Measurements from ENCODE around the gene SETBP1.
"Not testable (repeated sequence)": the region's sequence is repeated elsewhere in the genome, so short reads cannot be mapped to it uniquely, and the experiment has no call there.

SETBP1 gene

DNA sequence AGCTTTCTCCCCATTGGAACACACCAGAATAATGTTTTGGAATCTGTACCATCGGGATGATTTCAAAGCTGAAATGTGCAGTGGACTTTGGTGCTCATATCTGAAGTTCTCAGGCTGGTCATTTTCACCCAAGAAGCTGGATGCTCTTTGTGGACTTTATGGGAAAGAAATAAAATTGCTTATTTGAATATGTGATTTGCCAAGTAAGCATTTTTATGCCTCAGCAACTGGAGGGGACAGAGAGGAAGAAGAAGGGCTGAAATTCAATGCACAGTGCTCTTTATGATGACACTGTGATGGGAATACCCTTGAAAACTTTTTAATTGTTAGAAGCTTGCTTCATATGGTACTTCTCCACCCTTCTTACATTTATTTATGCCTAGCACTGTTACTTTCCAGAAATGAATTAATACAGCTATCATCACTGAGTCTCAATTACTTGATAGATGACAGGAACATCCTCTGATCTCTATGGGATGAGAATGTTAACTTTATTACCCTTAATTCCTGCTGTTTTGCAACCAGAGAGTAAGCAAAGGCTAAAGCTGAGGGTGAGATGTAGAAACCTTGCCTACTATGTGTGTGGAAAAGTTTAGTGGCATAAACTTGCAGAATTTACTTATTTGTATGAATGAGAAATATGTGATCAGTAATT lies 23.6 kb downstream of the SETBP1 start:
- no peak for DNase-seq (ENCODE audit: low spot score)

DNA sequence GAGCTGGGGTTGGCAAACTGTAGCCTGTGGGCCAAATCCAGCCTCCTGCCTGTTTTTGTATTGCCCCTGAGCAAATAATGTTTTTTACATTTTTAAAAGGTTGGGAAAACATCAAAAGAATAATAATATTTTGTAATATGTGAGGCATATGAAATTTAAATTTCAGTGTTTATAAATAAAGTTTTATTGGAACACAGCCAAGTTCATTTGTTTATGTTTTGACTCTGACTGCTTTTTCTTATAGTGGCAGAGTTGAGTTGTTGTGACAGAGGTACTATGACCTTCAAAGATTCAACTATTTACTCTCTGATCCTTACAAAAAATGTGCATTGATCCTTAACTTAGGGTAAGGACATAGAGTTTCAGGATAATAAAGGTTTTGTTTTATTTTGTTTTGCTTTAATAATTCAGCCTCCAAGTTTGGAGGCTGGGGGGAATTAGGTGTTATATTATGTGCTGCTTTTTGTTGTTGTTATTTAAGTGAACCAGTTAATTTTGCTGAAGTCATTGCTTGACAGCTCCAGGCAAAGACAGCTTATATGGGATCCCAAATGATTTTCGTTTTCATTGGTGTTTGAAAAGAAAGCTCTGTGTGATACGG lies 24.5 kb downstream of the SETBP1 start:
- DNase-seq (ENCODE audit: low spot score), result no peak

DNA sequence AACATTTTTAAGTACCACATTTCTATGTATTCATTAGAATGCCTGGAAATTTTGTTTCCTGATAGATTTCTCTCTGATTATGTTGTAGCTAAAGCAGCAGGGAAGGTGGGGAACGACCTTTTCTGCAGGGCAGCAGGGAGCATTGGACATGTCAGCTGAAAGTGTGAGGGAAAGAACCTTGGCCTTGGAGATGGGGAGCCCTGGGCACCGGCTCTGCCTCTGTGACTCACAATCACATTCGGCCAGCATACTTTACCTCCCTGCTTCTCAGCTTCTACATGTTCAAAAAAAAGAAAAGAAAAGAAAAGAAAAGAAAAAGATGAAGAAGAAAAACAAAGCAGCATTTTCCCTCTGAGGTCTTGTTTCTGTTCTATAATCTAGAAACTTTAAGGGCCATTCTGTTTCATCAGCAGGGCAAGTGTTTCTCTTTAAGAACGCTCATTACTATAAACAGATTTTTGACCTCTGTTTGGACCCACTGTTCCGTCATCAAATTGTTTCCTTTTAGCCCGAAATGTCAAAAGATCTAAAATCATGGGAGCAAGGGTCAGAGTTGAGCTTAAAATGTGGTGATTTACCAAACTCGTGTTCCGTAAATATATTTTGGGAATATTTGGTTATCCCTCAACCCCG lies 27.9 kb downstream of the SETBP1 start:
- DNase-seq (ENCODE audit: low spot score), result peak; percentile 70

DNA sequence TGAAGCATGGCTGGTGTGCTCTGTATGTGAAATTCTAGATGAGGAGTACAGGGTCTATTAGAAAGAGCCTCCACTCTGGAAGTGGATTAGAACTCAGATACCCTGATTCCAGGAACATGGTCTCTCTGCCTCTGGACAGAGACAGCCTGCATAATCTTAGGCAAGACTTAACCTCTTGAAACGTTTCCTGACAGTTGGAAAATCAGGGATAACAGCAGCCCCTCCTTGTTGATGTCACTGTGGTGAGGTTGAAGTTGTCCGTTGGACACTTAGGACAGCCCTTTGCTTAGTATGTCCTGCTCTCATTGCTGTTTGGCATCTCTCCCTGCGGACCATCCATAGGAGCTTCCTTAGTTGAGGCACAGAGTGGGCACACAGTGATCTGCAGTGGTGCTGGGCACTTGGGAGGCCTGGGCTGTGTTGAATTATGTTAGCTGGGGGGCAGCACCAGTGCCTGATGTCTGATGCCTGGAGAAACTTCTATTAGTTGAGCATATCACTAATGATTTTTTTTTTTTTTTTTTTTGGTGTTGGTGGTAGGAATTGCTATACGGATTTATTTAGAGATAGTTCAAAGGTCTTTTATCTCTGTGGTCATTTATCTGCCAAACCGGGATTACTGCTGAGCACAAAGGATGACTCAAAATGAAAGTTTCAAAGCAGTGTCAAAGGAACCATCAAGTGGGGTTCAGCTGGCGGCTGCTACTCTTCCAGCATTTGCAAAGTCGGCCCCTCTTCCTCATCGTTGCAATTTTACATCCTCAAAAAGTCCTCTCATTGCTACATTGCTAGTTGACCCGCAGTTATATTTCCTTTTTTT lies 28.8 kb downstream of the SETBP1 start:
- no peak for DNase-seq (ENCODE audit: low spot score)

DNA sequence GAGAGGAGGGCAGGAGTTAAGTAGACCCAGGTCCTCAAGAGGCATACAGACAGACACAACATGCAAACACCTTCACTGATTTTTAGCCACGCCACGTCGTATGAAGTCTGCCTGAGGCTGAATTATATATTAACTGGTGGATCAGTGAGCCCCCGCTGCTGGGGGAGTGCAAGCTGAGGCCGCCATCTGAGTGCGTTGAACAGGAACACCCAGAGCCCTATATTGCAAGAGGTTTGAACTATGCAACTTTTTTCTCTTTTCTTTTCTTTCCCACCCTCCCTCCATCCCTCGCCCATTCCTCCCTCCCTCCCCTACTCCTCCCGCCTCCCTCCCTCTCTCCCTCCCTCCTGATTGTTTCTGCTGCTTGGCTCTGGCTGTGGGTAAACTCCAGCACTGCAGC lies 30.2 kb downstream of the SETBP1 start:
- DNase-seq (ENCODE audit: low spot score), result no peak

DNA sequence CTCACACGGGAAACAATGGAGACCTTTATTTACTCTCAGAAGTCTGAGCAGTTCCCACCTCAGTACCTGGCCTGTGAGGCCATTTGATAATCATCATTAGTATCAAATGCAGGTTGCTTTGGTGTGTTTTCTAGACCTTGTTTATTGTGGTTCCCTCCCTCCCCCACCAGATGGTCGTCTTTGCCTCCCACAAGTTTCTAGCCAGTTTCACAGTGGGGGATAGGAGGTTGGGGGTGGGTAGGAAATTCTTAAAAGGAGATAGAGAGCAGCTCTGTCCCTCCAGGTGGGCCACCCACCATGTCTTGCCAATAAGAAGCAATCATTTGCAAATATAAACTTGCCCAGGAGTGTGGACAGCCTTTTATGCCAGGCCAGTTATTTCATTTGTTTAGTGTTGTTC lies 31.3 kb downstream of the SETBP1 start:
- DNase-seq (ENCODE audit: low spot score), result no peak

DNA sequence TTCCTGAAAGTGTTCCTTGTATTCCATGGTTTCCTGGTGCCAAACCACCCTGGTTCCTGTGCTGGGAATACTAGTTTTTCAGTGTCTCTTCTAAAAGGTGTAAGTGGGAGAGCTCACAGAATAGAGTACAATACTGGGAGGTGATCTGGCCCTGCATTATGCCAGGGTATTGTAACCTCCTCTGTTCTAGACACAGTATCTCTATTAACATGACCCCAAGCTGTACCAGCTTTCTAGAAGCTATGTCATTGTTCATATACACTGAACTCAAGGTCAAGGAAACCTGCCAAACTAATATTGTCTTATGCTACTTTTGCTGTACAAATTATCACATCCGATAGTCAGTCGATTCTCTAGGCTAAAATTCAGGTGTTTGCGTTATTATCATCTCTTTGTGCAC lies 32.7 kb downstream of the SETBP1 start:
- DNase-seq (ENCODE audit: low spot score), result no peak

DNA sequence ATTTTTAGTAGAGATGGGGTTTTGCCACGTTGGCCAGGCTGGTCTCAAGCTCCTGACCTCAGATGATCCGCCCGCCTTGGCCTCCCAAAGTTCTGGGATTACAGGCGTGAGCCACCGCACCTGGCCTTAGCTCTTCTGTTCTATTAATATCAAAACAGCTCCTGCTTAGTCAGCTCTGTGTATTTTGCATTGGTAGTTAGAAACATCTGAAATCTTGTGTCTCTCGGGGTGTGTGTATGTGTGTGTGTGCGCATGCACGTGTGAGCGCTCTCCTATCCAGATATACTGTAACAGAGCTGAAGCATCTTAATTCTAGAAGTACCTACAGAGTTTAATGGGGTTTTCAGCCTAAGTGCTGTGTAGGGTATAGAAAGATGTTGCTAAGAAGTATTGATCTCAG lies 33.7 kb downstream of the SETBP1 start:
- DNase-seq (ENCODE audit: low spot score), result no peak

DNA sequence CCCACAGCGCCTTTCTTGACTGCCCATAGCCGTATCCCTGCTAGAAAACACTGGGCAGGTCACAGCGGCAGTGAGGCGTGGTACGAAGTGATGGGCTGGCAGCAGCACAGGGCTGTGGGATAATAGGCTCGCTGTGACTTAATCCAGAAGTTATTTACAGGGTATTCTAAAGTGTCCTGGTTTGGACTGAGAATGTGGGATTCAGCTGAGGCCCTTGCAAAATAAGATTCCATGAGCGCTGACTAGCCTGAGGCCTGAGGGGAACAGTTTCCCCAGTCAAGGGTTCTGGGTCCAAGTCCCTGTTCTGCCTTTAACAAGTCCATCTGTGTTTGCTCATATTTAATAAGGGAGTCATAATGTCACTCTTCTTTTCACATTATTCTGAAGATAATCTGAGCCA lies 34.6 kb downstream of the SETBP1 start:
- DNase-seq (ENCODE audit: low spot score), result peak; percentile 93

DNA sequence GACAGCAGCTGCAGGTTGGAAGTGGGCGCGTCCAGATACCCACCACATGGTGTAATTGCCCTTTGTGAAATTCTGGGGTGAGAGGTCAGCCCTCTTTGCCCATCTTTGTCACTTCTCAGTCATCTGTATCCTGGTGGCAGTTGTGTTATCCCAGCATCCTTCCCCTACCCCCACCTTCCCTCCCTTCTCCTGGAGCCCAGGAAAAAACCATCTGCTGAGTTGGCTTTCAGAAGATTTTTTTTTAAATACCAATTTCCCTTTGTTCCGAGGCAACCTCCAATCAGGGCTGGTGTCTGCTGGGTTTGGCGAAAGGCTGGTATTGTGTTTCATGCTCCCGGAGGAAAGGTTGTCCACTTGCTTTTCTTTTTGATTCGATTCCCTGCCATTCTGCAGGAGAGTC lies 35.2 kb downstream of the SETBP1 start:
- DNase-seq (ENCODE audit: low spot score), result peak; percentile 54

DNA sequence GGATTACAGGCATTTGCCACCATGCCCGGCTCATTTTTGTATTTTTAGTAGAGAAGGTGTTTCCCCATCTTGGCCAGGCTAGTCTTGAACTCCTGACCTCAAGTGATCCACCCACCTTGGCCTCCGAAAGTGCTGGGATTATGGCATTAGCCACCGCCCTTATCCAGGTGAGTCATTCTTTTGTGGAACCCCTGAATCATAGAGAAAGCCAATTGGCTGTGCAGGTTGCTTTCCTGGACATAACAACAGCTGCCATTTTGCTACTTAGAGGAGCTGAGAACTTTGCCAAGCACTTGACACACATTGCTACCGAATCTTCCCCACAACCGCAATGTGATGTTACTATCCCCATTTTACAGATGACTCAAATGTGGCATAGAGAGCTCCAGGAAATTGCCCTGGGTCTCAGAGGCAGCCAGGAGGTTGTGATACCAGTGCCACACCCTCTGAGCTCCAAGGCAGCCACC lies 36.0 kb downstream of the SETBP1 start:
- no peak for DNase-seq (ENCODE audit: low spot score)

DNA sequence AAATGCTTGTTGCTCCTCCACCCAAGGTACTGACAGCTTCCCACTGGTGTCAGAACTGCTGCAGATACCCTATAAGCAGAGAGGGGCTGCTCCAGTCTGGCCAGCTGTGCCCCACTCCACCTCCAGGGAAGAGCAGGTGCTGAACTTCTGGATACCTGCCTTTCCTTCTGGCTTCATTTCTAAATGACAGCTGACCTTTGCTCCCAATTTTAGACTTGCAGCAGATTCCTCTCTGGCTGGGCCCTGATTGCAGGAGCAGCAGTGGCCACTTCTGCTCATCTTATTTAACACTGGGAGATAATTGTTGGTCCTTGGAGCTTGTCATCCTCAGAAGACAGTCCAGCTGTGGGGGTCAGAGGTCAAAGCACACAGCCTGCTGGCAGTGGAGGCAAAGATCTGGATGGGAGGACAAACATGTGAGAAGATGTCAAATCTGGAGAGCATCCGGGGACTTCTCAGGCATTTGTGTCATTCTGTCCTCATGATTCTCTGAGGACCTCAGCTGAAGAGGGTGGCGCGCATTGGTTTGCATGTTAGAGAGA lies 38.9 kb downstream of the SETBP1 start:
- DNase-seq (ENCODE audit: low spot score), result no peak

DNA sequence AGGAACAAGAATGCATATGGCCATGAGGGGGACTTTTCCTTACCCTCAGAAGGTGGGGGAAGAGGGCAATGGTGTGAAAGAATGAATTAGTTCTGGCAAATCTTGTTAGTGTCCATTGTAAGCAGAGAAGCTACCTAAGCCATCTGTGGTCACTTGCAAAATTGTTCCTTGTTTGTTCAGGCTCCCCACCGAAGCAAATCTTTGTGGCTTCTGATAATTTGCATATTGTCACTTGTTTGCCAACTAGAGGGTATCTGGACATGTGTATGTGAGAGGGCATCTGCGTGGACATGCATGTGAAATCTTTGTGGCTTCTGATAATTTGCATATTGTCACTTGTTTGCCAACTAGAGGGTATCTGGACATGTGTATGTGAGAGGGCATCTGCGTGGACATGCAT lies 41.1 kb downstream of the SETBP1 start:
- DNase-seq (ENCODE audit: low spot score), result not testable (repeated sequence)

DNA sequence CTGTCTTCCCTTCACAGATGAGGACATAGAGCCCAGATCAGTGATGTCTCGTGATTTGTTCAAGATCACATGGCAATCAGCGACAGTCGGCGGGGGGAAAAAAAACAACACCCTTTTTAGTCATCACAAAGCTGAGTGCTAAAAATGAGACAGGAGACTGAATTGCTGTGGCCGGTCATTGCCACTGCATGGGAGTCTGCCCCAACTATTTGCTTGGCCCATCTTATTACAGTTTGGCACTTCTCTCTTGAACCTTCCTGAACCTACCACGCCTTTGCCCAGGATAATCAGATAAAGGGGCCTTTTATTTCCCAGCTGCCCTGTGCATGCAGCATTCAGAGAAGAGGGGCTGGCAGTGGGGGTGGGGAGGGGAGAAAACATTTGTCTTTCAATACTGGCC lies 42.7 kb downstream of the SETBP1 start:
- DNase-seq (ENCODE audit: low spot score), result no peak

DNA sequence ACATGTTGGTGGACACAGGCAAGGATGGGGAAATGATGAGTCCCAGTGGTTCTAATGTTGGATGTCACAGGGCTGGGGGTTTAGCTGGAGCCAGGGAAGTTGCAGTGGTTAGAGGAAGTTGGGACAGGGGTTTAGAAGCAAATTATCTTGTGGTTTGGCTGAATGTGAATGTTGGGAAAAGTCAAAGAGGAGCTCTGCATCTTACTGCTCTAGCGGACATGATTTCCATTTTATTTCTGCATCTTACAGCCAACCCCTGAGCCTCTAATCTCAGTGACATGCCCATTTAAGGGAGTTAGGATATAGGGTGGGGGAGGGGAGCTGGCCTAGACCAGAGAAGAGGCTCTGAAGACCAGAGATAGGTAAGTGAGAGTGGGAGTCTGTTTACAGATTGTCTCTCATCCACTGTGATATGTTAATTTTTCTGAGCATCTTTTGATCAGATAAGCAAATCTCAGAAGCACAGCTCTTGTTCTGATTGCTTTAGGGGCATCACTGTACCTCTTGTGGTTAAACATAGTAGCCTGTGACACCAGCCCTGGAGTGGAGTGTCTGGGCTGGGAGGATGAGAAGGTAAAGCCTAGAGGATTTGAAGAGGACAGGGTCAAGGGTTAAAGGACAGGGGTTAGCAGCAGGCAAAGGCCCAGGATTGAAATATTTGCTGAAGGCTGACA lies 43.6 kb downstream of the SETBP1 start:
- DNase-seq (ENCODE audit: low spot score), result no peak

DNA sequence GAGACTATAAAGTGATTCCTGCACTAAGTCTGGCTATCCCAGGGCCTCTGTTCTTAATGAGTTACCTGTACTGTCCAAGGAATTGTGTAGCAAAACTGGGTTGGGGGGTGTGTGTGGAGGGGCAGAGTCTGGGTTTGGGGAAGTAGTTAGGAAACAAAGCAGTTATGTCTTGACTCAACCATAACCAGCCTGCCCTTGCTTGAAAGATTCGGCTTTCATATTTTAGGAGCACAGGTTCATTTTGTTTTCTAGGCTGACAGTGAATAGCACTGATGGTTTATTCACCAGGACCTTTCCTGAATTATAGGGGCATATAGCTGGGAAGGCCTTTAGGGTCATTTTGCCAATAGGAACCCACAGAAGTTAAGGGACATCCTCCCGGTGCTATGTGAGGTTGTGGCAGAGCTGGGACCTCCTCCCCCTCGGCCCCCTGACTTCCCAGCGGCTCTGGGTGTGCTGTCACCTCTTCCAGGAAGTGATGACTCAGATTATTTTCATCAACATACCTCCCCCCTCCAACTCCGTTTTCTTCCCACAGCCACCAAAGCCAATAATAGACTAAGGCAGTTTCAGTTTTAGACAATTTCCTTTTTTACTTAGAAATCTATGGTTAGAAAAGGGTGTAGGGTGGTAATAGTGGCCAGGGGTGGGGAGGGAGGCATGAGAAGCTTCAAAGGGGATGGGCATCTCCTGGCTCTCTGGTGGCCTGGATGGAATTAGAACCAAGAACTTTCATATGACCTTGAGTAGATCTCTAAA lies 44.8 kb downstream of the SETBP1 start:
- peak; percentile 83 for DNase-seq (ENCODE audit: low spot score)

DNA sequence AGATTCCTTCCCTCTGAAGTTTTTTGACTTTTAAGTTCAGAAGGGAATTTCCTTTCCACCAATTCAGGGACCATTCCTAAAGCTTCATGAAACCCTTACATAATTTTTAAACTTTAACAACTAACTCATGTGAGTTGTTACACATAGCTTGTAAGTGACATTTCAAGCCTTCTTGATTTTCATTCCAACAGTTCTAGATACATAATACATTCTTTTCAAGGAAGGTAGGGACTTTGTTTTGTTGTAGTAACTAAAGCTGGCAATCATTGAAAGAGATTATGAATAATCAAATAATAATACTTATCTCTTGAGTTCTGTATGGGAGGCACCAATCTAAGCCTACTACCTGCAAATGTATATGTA lies 45.4 kb downstream of the SETBP1 start:
- DNase-seq (ENCODE audit: low spot score), result no peak

DNA sequence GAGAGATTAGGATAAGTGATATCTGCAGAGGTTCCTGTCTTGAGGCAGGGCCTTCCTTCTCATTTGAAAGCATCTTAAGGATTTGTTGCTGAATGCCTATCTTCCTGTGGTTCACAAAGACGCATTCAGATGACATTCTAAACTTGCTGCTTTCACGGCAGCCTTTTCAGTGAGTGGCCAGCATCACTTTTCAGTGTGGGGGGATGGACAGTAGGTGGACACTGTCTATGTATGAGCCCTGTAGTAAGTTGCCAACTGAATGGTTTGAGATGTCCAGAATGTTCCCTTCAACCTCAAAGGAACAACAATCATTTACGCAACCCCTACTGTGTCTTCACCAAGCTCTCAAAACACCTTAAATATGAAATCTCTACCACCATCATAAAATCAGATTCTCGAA lies 46.6 kb downstream of the SETBP1 start:
- no peak for DNase-seq (ENCODE audit: low spot score)

DNA sequence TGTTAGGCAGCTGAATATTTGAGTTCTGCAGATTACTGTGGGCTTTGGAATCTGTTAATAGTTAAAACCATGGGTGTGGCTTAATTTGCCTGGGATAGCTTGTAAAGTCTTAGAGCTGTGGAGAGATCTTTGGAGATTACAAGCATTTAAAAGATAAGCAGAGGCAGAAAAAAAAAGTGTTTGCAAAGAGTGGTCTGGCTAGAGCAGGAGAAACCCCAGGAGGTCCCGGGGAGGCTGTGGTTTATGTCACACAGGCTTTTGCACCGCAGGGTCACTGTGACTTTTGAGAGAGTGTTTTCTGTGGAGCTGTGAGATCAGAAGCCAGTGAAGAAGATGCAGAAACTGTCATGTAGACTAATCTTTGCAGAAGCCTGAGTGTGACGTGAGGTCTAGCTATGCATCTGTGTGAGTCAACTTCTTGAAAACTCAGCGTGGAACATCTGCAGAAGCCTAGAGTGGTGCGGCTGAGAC lies 49.0 kb downstream of the SETBP1 start:
- DNase-seq (ENCODE audit: low spot score), result peak; percentile 64

DNA sequence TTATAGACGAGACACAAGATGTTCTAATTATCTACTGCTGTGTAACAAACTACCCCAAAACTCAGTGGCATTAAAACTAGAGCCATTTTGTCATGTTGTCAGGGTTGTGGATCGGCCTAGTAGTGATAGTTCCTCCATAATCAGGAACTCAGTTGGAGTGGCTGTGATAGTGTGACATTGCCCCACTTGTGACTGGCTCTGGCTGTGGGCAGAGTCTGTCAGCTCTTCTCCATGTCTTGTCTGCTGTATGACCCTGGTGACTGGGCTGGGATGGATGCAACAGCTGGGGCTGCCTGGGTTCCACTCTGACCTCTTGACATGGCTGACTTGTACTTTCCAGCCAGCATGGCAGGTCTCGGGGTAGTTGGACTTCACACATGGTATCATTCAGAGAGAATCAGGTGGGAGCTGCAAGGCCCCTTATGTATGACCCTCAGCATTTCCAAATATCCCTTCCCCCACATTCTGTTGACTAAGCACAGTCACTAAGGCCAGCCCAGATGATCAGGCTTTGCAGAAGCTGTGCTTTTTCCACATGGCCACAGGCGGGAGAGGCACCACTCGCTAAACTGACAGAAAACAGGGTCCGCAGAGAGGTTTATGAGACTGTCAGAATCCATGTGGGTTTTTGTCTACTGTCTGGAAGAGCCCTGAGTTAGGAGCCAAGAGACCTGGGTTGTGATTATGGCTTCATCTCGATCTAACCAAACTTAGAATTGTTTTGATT lies 50.3 kb downstream of the SETBP1 start:
- no peak for DNase-seq (ENCODE audit: low spot score)
